ENCODE results near the gene CCDC50. TPM values are rescaled to one million over a fixed set of nuclear protein-coding genes. Genes with fewer than 3 reads are reported as not detected.

CCDC50 gene
- total RNA-seq, 1 experiment from 2014 or later, result 47.8 TPM

- Histone ChIP-seq H3K27me3 (ENCODE audit: insufficient read depth, low read length) (no peaks in the 10 kb centered on the region), H3K4me2 (ENCODE audit: low read length) (no peak overlapping the region), H3K36me3 (ENCODE audit: control insufficient read depth in 1 of 2, insufficient read depth in 2 of 2, low read length in 2 of 2) (no peaks in the 10 kb centered on the region), H3K9me2 (ENCODE audit: insufficient read depth) (no peaks in the 10 kb centered on the region), H3K79me2 (ENCODE audit: insufficient read depth, low read length) (no peaks in the 10 kb centered on the region), H3K4me3 (replicated peaks in 1 of 2; ENCODE audit: low read depth in 1 of 2, low read length in 2 of 2) (no peak overlapping the region), H3K4me1 (ENCODE audit: control insufficient read depth in 1 of 2, insufficient read depth in 2 of 2, low read length in 2 of 2) (no peaks in the 10 kb centered on the region), H3K27ac (ENCODE audit: low read depth, low read length) (no peak overlapping the region), H3K9ac (ENCODE audit: low read length) (no peak overlapping the region), H2AFZ (ENCODE audit: low read depth, low read length, poor library complexity, severe bottlenecking) (no peak overlapping the region), H3K9me3 (ENCODE audit: control insufficient read depth in 1 of 2, insufficient read depth in 1 of 2, low read depth in 1 of 2, low read length in 2 of 2) (no peaks in the 10 kb centered on the region), H4K20me1 (ENCODE audit: insufficient read depth) (no peaks in the 10 kb centered on the region)
- no peak for DNase-seq (ENCODE audit: low read depth, low spot score)
- TF ChIP-seq FOSL1 (IDR thresholded peaks at IDR 0.05; ENCODE audit: low read depth) (no peak), ZFX (IDR thresholded peaks at IDR 0.05) (no peak), CTCF (IDR thresholded peaks at IDR 0.05 in 2 of 3, conservative IDR thresholded peaks at IDR 0.05 in 1 of 3; ENCODE audit: borderline replicate concordance in 1 of 3, insufficient read depth in 1 of 3, low read depth in 2 of 3, low read length in 2 of 3) (no peak), CEBPB (IDR thresholded peaks at IDR 0.05; ENCODE audit: low read depth) (no peak), EZH2phosphoT487 (IDR thresholded peaks at IDR 0.05; ENCODE audit: borderline replicate concordance) (no peak), YY1 (IDR thresholded peaks at IDR 0.05; ENCODE audit: extremely low read depth, insufficient replicate concordance, low read depth, low read length) (no peak), SP1 (IDR thresholded peaks at IDR 0.05; ENCODE audit: low read depth) (no peak), TCF7L2 (IDR thresholded peaks at IDR 0.05; ENCODE audit: borderline replicate concordance, extremely low read depth, insufficient read depth, insufficient read length) (no peak), ELF1 (IDR thresholded peaks at IDR 0.05; ENCODE audit: borderline replicate concordance, low read depth) (no peak), JUND (IDR thresholded peaks at IDR 0.05) (no peak), EZH2 (IDR thresholded peaks at IDR 0.05) (no peak), RAD21 (IDR thresholded peaks at IDR 0.05; ENCODE audit: low read depth) (no peak), CBX3 (IDR thresholded peaks at IDR 0.05; ENCODE audit: low read depth) (no peak), ZBTB33 (IDR thresholded peaks at IDR 0.05; ENCODE audit: extremely low read depth, insufficient replicate concordance, low read length) (no peak), POLR2A (IDR thresholded peaks at IDR 0.05; ENCODE audit: borderline replicate concordance, extremely low read depth, insufficient read depth, insufficient read length) (no peak), EGR1 (IDR thresholded peaks at IDR 0.05; ENCODE audit: low read depth) (no peak), POLR2AphosphoS5 (IDR thresholded peaks at IDR 0.05; ENCODE audit: low read depth, low read length) (no peak), MAX (IDR thresholded peaks at IDR 0.05) (no peak)
- TF ChIP-seq, protein P1, sequence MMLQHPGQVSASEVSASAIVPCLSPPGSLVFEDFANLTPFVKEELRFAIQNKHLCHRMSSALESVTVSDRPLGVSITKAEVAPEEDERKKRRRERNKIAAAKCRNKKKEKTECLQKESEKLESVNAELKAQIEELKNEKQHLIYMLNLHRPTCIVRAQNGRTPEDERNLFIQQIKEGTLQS (IDR thresholded peaks at IDR 0.05), result no peak
- TF ChIP-seq, protein P2, sequence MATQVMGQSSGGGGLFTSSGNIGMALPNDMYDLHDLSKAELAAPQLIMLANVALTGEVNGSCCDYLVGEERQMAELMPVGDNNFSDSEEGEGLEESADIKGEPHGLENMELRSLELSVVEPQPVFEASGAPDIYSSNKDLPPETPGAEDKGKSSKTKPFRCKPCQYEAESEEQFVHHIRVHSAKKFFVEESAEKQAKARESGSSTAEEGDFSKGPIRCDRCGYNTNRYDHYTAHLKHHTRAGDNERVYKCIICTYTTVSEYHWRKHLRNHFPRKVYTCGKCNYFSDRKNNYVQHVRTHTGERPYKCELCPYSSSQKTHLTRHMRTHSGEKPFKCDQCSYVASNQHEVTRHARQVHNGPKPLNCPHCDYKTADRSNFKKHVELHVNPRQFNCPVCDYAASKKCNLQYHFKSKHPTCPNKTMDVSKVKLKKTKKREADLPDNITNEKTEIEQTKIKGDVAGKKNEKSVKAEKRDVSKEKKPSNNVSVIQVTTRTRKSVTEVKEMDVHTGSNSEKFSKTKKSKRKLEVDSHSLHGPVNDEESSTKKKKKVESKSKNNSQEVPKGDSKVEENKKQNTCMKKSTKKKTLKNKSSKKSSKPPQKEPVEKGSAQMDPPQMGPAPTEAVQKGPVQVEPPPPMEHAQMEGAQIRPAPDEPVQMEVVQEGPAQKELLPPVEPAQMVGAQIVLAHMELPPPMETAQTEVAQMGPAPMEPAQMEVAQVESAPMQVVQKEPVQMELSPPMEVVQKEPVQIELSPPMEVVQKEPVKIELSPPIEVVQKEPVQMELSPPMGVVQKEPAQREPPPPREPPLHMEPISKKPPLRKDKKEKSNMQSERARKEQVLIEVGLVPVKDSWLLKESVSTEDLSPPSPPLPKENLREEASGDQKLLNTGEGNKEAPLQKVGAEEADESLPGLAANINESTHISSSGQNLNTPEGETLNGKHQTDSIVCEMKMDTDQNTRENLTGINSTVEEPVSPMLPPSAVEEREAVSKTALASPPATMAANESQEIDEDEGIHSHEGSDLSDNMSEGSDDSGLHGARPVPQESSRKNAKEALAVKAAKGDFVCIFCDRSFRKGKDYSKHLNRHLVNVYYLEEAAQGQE (IDR thresholded peaks at IDR 0.05; ENCODE audit: low read depth), result no peak
- ATAC-seq, result no peak
- ChIA-PET RAD21 (ENCODE audit: low non-redundant PET in 1 of 2, low total read pairs in 2 of 2, uncharacterized antibody in 2 of 2, unreplicated experiment in 2 of 2) (no interaction called here), CTCF (no interaction called here), POLR2A (no interaction called here)
- intact Hi-C loops (cut with micrococcal nuclease), result no loop called here
- no TSS peak for BruUV-seq (replicated peaks)
Measured at GRCh38 chr3:191301017-191301416, 28.2 kb upstream of the CCDC50 start.

Measured in HCT116 (cell line).